ENCODE results near the gene CXCL8.
A peak's percentile ranks its signal among the peaks of the same experiment; 100 is the strongest.
"Not testable (repeated sequence)": the region's sequence is repeated elsewhere in the genome, so short reads cannot be mapped to it uniquely, and the experiment has no call there.

The CXCL8 gene

DNA sequence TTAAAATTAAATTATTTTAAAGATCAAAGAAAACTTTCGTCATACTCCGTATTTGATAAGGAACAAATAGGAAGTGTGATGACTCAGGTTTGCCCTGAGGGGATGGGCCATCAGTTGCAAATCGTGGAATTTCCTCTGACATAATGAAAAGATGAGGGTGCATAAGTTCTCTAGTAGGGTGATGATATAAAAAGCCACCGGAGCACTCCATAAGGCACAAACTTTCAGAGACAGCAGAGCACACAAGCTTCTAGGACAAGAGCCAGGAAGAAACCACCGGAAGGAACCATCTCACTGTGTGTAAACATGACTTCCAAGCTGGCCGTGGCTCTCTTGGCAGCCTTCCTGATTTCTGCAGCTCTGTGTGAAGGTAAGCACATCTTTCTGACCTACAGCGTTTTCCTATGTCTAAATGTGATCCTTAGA is at the start of gene CXCL8:
Gene CXCL8, plus strand, starts transcription at position 217 of the 426 bp plus-strand sequence. Its CDS starts 90 bp downstream, at position 307.
- peak; percentile 20 for DNase-seq (ENCODE audit: low spot score)

DNA sequence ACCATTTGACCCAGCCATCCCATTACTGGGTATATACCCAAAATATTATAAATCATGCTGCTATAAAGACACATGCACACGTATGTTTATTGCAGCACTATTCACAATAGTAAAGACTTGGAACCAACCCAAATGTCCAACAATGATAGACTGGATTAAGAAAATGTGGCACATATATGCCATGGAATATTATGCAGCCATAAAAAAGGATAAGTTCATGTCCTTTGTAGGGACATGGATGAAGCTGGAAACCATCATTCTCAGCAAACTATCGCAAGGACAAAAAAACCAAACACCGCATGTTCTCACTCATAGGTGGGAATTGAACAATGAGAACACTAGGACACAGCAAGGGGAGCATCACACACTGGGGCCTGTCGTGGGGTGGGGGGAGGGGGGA is 49.2 kb upstream of the CXCL8 start:
- not testable (repeated sequence) for DNase-seq (ENCODE audit: low spot score)

DNA sequence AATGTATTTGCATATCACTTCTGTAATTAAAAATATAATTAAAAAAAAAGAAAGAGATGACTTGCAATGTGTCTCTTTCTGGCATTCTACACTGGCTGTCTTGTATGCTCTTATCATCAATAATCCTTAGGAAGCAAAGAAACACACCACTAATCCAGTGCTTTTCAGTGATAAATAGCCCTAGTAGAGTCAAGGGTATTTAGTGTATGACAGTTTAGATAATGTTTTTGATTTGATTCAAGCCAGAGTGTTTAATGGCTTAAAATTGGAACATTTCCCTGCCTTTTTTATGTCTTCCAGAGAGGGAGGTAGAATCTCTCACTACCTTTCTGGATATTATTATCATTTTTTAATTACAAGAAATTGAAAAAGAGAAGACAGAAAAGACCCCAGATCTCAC is 48.6 kb upstream of the CXCL8 start:
- no peak for DNase-seq (ENCODE audit: low spot score)

DNA sequence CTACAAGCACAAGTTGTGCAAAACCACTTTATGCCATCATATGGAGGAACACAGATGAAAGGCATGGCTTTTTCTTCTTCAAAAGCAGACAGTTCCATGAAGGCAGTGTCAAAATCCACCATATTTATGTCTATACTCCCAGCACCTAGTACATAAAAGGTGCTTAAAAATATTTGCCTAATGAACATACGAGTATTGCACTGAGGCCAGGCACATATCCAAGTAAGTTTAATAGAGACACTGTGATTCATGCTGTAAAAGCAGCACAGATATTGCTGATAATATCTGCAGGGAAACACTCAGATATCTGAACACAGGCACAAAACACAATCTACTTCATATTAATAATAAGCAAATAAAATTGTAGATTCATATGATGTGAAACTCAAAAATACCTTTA is 48.1 kb upstream of the CXCL8 start:
- no peak for DNase-seq (ENCODE audit: low spot score)

DNA sequence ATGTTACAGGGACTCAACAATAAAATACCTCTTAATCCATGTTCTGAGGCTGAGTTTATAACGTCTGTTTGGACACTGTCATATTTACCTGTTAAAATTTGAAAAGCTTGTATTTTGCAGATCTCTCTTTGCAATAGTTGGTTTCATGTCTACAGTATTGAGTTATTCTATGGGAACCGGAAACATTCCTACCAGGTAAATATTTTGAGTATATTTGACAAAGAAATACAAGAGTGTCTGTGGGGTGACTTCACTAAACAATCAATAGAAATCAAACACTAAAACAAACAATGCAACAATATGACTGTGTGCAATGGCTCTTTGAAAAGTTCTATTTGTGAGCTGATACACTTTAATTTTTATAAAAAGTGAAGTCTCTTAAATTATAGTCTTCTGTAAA is 47.7 kb upstream of the CXCL8 start:
- DNase-seq (ENCODE audit: low spot score): no peak

DNA sequence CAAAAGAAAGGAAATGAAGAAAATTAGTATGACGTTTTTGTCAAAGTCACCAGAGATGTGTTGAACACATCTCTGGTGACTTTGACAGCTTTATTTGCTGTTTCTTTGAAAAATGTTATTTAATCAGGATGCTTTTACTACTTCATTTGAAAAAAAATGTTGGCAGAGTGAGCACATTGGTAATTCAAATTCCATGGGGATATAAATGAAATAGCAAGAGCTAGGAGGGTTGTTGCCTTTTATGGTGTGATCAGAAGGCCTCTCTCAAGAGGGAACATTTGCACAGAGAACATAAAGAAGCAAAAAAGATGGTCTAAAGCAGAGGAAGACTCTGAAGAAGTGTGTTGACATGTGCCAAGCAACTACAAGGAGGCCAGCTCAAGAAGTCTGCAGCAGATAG is 46.6 kb upstream of the CXCL8 start:
- DNase-seq (ENCODE audit: low spot score): no peak

DNA sequence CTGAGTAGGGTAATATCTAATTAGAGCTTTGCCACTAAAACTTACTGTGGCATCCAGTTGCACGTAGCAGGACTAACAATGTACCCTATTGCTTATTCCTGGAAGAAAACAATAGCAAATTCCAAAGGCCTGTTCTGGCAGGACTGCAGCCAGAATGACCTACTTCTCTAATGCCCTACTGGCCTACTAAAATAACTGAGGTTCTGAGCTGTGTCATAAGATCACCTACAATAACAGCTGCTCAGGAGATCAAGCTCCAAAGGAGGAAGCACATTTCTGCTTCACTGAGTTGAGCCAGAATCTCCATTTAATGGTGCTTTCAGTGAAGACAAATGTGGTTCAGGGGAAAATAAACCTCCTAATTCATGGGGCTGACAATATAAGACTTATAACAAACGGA is 42.2 kb upstream of the CXCL8 start:
- DNase-seq (ENCODE audit: low spot score): peak; percentile 5

DNA sequence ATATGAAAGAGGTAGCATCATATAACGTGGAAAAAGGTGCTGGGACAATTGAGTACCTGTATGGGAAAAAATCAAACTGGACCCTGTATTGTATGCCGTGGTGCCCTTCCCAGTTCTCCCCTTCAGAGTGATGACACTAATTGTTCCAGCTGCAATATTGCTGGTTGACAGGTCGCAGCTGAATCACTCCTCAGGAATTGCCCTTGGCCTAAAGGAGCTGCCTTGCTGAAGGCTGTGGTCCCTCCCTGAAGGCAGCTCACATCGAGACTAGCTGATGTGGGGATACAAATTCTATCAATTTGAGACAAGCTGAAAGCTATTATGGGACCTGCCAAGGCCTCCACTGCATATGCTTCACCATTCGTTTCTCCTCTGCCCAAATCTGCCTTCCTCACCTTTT is 39.3 kb upstream of the CXCL8 start:
- DNase-seq (ENCODE audit: low spot score): no peak

DNA sequence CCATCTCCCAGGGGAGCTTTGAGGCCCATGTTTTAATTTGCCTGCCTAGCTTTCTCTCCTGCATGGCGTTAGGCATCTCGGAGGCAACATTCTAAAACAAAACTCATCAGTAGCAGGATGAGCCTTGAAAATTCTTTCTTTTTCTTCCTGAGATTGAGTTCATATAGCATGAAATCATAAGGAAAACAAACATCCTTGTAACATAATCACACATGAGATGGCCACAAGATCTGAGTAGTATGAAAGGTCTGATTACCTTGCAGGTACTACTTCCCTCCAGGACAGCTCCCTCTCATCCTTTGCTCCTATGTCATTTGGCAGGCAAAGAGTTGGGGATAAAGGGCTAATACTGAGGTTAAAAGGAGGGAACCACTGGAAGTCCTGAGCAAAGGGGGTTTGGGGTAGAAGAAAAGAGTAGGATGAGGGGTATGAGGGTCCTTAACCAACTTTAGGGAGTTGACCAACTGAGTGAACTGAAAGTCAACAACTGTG is 37.5 kb upstream of the CXCL8 start:
- no peak for DNase-seq (ENCODE audit: low spot score)

DNA sequence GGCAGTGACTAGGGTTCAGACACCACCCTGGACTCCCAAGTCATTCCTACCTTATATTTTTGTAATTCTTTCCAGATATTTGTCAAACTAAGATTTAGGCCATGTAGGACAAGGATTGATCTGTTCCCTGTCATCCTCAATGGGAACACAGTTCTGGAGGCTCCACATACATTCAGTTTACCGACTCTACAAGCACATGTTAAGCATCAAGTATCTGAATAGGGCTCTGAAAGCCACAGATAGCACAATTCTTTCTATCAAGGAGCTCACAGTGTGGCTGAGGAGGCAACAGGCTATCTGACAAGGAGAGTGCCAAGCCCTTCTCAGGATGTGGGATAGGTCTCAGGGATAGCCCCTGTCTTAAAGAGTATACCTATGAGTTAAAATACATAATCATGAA is 37.0 kb upstream of the CXCL8 start:
- no peak for DNase-seq (ENCODE audit: low spot score)

DNA sequence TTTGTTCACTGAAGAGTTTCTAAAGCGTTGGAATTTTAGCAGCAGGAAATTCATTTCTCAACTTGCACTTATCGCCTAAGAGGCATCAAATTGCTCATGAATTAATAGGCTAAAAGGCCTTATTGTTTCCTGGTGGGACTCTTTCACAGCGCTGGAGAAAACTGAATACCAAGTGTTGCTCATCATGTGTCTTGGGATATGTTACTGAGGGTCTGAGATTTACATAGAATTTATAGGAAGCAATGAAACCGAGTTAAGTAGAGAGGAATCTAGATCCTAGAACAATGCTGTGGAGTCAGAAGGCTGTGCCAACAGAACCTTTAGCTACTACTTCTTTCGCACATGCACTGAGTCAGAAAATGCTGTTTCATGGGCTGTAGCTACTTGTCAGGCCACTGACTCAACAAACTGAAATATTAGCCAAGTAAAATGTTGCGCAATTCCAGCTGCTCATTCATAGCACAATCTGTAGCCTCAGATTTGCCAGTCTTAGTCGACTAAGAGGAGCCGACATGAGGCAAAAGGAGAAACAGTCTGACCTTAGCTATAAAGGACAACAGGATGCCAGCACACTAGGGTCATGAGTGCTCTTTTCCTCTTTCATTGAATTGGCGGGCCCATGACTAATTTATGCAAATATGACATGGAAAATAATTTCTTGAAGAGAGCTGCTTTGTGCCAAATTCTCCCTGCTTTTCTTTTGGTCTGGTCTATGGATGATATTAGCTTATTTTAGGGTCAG is 35.9 kb upstream of the CXCL8 start:
- peak; percentile 8 for DNase-seq (ENCODE audit: low spot score)

DNA sequence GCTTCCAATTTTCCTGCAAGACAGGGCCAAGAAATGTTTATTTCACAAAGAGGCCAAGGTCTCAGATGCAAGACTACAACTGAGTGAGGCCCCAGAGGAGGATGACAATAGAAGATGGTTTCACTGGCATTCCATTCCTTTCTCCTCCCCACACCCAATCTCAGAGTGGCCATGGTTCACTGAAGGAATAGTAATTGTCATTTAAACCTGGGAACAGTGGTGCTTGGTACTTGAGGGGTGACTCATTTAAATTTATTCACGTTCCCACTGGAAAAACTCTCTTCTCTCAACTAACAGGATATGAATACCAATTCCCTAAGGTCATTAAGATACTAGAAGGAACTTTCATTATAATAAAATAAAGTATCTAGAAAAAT is 35.3 kb upstream of the CXCL8 start:
- DNase-seq (ENCODE audit: low spot score): no peak

DNA sequence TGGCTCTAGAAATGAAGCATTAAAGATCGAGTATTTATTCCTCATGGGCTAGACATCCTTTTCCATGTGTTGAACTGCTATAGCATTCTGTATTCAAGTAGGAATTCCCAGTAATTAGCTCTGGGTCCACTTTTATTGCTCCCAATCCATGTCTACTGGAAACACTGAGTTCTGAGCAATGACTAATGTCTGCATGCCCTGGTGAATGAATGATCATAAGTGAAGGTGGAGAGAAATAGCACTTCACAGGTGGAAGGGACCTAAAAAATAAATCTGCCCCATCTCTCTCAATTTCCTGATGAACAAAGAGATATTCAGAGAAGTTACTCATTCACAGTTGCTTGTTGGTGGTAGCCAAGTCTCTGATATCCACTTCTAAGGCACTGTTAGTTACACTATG is 34.6 kb upstream of the CXCL8 start:
- no peak for DNase-seq (ENCODE audit: low spot score)

DNA sequence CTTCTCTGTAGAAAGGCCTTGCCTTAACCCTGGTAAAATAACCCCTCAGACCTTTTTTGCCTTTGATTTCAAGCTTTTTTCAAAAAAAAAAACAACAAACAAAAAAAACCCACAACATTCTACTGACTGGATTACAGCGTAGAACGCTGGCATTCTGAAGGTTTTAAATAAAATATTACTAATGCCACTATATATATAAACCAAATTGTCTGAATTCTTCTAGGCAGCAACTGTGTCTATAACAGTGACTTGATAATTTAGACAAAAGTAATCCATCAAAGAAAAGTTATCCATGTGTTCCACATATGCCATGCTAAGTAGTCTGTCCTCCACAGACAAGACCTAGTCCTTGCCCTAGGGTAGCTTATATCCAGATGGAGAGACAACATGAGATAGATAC is 33.6 kb upstream of the CXCL8 start:
- no peak for DNase-seq (ENCODE audit: low spot score)

DNA sequence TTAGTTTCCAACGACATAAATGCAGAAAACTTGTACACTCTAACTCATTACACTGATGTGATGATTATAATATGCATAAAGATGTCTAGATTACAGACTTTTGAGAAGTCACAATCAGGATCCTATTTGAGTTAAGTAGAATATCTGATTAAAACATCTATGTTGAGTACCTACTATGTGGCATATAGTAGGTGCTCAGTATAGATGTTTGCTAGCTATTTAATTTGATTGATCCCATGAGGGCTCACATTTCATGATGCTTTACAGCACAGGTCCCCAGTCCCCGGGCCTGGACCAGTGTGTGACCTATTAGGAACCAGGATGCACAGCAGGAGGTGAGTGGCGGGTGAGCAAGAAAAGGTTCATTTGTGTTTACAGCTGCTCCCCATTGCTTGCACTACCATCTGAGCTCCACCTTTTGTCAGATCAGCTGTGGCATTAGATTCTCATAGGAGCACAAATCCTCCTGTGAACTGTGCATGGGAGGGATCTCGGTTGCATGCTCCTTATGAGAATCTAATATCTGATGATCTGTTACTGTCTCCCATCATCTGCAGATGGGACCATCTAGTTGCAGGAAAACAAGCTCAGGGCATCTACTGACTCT is 33.0 kb upstream of the CXCL8 start:
- DNase-seq (ENCODE audit: low spot score): no peak

DNA sequence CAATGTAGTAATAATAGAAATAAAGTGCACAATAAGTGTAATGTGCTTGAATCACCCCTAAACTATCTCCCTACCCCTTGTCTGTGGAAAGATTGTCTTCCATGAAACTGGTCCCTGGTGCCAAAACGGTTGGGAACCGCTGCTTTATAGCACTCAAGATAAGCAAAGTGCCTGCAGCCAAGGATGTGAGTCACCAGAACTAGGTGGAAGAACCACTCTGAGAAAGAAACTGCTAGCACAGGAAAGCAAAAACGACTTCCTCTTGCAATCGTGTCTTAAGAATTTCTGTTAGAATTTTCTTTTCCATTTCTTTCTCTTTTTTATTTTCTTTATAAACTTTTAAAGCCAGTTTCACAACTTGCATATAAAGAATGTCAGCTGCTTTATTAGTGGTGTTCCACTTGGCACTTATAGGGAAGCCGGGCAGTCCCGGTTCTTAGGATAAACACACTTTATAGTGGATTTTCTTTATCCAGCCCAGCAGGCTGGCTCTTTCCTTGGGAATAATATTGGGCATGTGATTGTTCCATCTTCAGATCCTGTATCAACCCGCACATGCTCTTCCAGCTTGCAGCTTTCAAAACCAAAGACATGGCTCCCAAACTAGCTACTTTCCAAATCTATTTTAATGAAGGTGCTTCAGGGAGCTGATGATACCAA is 32.3 kb upstream of the CXCL8 start:
- DNase-seq (ENCODE audit: low spot score): no peak

DNA sequence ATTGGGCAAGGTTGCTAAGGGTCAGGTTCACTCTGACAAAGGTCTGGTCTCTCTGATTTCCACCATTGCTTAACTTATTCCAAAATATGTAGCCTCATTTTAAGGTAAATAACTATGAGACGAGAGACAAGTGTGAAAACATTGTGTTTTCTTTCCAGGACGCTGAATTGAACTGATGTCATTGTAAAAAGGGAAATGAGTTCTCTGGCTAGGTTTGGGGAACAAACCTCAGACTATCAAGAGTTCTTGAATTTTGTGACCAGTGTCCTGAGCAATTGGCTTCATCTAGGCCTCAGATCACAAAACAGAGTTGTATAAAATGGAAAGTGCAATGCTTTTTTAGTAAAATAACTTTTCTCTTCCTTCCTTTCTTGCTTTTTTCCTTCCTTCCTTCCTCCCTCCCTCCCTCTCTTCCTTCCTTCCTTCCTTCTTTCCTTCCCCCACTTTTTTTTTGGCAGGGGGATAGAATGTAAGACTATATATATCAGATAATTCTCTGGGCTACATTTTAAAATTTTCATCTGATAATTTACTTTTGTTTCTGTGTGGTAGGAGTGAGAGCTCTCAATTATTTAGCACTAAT is 30.8 kb upstream of the CXCL8 start:
- DNase-seq (ENCODE audit: low spot score): no peak

DNA sequence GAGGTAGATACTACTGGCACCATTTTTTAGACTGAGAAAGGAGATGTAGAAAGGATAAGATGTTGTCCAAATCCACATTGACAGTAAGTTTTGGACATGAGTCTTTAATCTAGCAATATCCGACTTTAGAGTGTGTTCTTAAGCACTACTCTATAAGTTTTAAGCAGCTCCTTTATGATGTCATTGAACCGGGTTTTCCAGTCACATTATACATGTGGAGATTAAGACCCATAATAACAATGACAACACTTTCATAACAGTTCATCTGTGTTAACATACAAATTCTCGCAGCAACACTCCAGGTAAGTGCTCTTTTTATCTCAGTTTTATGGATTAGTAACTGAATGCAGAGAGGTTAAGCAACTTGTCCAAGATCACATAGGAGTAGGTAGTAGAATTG is 30.3 kb upstream of the CXCL8 start:
- no peak for DNase-seq (ENCODE audit: low spot score)

DNA sequence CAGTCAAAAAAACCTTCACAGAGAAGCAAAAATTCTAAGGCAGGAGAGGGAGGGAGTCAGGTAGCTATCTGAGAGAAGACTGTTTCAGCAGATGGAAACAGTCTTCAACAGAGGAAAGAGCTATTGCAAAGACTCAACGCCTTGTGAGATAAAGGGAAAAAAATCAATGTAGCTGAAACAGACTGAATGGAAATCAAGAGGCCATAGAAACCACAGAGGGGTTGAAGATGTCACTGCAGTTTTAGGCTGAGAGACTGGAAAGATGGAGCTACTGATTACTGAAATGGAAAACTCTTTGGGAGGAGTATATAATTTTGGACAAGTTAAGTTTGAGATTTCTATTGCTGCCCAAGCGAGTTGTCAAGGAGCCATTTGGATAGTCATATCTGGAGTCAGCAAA is 28.4 kb upstream of the CXCL8 start:
- no peak for DNase-seq (ENCODE audit: low spot score)

DNA sequence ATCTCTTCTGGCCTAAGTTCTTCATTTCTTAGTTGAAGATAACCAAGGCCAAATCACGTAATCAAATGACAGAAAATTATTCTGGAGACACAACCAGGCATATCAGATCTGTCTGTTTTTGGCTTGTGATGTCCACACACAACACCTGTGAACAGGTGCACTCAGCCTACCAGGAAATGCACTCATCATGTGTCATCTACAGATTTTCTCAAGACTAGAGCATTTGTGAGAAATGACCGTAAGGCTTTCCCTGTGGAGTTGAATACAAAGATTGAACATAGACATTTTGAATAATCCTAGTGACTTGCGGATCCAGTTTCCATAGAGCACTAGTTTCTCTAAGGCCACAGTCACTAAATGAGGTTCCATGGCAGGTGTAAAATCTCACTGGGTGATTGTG is 26.7 kb upstream of the CXCL8 start:
- DNase-seq (ENCODE audit: low spot score): no peak

DNA sequence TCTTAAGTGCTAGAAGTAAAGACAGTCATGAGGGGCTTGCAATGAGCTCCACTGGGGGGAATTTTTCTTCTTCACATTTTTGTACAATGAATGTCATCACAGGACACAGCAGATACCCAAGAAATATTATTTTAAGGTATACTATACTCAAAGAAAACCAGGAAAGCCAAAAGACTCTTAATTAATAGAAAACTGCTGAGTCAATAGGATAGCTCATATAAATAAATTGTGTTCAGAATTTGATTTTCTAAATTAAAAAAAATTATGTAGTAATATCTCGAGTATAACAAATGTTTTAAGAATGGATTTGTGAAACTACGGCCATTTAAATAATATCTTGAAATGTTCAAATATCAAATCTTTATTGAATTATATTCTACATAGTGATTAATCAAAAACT is 25.7 kb upstream of the CXCL8 start:
- no peak for DNase-seq (ENCODE audit: low spot score)

DNA sequence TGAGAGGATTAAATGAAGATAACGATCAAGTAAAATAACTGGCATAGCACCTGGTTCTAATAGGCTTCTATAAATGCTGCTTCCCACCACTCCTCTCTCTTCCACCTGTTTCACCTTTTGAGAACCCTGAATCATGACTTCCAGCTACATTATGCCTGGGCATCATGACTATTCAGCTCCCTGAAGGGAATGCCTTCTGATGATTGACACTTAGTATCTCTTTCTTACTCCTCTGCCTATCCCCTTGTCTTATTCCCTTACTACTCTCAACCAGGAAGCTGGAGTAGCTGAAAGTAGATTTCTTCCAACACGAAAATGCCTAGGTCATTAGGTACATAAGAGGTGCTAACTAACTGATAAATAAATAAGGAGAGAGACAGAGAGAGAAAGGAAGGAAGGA is 24.7 kb upstream of the CXCL8 start:
- DNase-seq (ENCODE audit: low spot score): no peak

All from cerebellar cortex (tissue), 1 donor.